GM21576 (cell line): ENCODE data around the gene UPK3B.
"Not testable (repeated sequence)": the region's sequence is repeated elsewhere in the genome, so short reads cannot be mapped to it uniquely, and the experiment has no call there.

Experiments
- ATAC-seq: cut with Tn5 transposase; IDR thresholded peaks from one replicate; pipeline ENCODE4 v1.9.1; 2021; ENCODE audit warnings: mild to moderate bottlenecking, moderate library complexity; ENCODE audit not compliant: unreplicated experiment

The UPK3B gene

GRCh38 chr7:76512941-76513816, 2.8 kb downstream of the UPK3B start:
- ATAC-seq: no peak

DNA sequence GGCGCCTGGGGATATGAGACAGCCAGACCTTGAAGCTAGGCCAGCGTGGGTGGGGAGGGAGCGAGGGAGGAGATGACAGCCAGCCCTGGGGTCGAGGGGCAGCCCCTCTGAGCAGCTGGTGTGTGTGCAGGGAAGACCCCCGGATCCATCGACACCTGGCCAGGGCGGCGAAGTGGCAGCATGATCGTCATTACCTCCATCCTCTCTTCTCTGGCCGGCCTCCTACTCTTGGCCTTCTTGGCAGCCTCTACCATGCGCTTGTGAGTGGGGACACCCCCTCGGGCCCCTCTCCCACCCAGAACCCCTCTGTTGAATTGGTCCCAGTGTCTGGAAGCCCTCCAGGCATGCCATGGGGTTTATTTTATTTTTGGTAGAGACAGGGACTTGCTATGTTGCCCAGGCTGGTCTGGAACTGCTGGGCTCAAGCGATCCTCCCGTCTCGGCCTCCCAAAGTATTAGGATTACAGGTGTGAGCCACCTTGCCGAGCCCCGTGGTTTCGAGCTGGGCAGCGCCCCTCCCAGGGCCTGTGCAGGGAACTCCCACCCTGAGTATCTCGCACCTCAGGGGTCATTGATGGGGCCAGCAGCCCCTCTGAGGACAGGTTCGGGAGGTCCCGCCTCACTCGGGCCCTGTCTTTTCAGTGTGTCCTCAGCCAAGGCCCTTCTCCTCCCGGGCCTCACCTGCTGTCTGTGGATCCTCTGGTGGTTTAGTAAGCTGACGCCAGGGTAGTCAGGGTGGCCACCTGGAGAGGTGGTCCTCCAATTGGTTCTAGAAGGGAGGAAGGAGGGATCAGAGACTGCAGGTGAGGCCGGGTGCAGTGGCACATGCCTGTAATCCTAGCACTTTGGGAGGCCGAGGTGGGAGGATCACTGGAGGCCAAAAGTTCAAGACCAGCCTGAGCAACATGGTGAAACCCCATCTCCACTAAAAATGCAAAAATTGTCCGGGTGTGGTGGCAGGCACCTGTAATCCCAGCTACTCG, 3.8 kb downstream of the UPK3B start:
- ATAC-seq: no peak

DNA sequence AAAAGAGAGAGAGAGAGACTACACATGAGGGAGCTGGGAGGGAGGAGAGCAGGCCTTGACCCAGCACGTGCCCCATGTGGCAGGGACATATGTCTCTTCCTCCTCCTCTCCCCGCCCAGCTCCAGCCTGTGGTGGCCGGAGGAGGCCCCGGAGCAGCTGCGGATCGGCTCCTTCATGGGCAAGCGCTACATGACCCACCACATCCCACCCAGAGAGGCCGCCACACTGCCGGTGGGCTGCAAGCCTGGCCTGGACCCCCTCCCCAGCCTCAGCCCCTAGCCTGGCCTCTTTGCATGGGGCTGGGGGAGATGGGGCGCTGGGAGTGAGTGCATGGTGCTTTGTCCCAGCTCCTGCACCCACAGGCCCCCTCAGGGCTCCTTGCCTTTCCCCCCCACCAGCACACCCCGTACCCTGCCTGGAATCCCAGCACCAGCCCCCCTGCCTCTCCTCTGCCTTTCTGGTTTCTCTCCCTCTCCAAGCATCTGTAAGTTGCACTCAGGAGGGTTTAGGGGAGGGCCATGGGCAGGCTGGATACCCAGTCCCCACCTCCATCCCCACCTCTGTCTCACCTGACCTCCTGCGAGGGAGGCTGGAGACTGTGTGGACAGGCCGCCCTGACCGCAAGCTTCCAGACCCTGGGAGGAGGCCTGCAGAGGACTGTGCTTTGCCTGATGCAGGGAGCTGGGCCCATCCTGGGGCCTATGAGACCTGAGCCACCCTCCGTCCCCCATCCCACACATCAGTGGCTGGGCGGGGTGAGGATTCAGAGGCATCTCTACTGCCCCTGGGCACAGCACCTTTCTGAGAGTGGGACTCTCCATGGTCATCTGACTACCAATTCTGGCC, 4.8 kb downstream of the UPK3B start:
- no peak for ATAC-seq

DNA sequence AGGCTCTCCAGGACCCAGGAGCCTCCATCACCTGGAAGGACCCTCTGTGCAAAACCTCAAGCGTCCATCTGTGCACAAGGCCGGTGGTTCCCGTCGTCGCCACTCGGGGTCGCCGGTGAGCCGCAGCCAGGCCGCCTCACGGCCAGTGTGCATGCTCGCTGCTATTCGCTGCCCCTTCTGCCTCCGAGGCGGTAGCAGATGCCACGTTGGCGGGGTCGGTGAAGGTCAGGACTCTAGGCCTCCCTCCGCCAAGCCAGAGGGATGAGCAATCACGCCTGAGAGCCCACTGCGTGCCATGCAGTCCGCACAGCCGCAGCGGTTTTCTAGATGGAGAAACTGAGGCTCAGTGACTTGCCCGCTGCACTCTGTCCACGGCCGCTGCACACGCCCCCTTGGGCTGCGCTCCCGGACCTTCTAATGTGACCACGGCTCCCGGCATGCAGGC, 5.7 kb downstream of the UPK3B start:
- ATAC-seq: no peak

DNA sequence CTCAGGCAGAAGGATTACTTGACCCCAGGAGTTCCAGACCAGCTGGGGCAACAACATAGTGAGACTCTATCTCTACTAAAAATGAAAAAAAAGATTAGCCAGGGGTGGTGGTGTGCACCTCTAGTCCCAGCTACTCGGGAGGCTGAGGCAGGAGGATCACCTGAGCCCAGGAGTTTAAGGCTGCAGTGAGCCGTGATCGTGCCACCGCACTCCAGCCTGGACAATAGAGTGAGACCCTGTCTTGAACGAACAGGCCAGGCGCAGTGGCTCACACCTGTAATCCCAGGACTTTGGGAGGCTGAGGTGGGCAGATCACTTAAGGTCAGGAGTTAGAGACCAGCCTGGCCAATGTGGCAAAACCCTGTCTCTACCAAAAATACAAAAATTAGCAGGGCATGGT, 6.6 kb downstream of the UPK3B start:
- not testable (repeated sequence) for ATAC-seq

DNA sequence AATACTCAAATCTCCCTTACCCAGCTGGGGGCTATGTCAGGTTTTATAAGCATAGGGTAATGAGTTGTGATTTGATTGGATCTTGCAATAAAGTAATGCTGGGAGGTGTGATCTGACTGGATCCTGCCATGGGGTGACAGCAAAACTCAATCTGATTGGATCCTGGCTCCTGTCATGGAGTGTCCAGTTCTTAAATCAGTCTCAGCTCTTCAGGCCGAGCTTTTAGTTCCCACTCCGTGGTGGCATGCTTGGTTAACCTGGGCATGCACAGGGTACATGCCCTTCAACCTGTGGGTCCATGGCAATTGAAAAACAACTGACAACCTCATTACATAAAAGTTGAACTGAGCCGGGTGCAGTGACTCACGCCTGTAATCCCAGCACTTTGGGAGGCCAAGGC, 15.8 kb downstream of the UPK3B start:
- ATAC-seq: not testable (repeated sequence)

- ATAC-seq: not testable (repeated sequence)
Measured at GRCh38 chr7:76531643-76532042, 21.3 kb downstream of the UPK3B start.

DNA sequence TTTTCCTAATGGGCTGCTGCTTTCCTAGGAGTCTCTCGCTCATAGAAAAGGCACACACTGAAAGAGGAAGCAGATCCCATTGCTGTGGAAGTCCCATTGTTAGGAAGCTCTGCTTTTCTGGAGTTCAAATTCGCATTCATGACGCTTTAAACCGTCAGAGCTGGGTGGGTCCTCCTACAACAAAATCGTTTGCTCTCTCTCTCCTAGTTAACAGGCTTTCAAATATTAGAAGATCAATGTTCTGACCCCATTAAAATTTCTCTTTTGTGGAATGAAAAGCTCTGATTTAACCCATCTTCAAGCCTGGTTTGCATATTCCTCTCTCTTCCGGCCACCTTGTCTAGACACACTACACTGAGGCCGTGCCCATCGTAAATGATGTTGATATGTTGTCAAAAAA, 32.8 kb downstream of the UPK3B start, which contains the start of gene SPDYE16:
TSS of gene SPDYE16 (minus strand) at position 101 of the 400 bp plus-strand sequence. CDS start 1,838 bp downstream, outside the sequence.
- not testable (repeated sequence) for ATAC-seq

DNA sequence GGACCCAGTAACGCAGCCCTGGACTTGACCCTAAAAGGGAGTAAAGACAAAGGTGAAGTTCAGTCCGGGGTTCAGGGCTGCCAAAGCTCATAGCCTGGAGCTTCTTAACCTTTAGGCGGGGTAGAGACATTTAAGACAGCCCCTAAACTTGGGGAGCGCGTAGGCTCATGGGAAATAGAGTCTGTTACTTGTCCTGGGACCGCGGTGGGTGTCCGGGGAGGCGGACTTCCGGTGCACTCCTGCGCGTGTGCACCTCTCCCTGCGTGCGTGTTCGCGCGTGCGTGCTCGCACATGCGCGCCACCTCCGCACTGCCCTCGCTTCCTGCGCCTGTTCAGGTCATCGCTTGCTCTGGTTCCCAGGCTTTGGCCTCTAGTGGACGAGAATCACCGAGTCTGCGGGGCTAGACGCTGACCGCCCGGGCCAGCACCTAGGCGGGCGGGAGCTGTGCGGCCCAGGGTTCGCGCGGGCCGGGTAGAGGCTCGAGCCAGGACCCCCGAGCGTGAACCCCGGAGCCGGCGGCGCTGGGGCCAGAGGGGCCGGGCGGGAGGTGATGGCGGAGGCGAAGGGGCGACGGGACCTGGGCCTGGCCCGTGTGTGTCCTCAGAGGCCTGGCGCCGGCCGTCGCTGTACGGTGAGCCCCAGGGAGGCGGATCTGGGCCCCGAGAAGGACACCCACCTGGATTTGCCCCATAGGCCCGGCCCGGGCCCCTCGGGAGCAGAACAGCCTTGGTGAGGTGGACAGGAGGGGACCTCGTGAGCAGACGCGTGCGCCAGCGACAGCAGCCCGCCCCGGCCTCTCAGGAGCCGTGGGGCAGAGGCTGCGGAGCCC, 38.9 kb downstream of the UPK3B start:
- ATAC-seq: peak; percentile 99

- ATAC-seq: not testable (repeated sequence)
Measured at GRCh38 chr7:76549855-76550248, 39.5 kb downstream of the UPK3B start.

DNA sequence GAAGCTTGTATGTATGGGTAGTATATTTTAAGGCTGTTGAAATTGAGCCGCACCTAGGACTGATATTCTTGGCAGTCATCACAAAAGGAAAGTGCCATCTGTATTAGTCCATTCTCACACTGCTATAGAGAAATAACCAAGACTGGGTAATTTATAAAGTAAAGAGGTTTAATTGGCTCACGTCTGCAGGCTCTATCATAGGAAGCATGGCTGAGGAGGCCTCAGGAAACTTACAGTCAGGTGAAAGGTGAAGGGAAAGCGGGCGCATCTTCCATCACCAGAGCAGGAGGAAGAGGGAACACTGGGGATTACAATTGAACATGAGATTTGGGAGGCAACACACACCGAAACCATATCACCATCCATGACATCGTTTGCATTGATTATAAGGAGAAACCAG, 41.6 kb downstream of the UPK3B start:
- ATAC-seq: not testable (repeated sequence)

DNA sequence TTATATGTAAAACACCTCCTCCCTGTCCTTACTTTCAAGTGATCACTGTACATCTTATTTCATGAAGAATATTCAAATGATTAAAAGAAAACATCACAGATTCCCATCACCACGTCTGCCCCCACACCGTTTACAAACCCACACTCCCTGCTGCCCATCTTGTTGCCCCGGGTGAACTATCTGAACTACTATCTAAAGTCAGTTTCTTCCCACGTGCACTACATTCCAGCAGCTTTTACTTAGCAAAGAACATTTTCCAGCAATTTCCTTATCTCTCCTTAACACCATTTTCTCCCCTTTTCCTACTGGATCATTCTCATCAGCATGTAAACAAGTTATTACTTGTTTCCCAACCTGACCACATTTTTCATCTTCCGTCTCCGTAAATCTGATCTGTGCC, 49.3 kb downstream of the UPK3B start:
- ATAC-seq: not testable (repeated sequence)

GRCh38 chr7:76560157-76560556, 49.8 kb downstream of the UPK3B start:
- not testable (repeated sequence) for ATAC-seq

- ATAC-seq: not testable (repeated sequence)
Measured at GRCh38 chr7:76561342-76561741, 51.0 kb downstream of the UPK3B start.

- not testable (repeated sequence) for ATAC-seq
Measured at GRCh38 chr7:76565001-76565400, 54.6 kb downstream of the UPK3B start.
